ENCODE results near the gene AMOTL2. TPM values are rescaled to one million over a fixed set of nuclear protein-coding genes. Genes with fewer than 3 reads are reported as not detected.

AMOTL2 gene
- total RNA-seq, 1 experiment from 2014 or later: 30.9 TPM

- Histone ChIP-seq H4K91ac (ENCODE audit: insufficient read length, low read depth, low read length) (no peak overlapping the region), H2BK15ac (ENCODE audit: low read depth, low read length) (no peak overlapping the region), H4K8ac (replicated peaks; ENCODE audit: insufficient read length, low read depth, low read length) (no peak overlapping the region), H2BK5ac (ENCODE audit: insufficient read length, low read length) (no peak overlapping the region), H2BK12ac (ENCODE audit: insufficient read length, low read depth, low read length) (no peak overlapping the region), H2AK5ac (ENCODE audit: insufficient read length, low read length) (no peak overlapping the region), H2BK20ac (ENCODE audit: low read depth, low read length, poor library complexity, severe bottlenecking) (no peak overlapping the region), H3K9me3 (ENCODE audit: control insufficient read depth, low read depth, low read length) (no peaks in the 10 kb centered on the region), H3K4ac (ENCODE audit: low read depth, low read length) (no peak overlapping the region), H3K4me1 (ENCODE audit: insufficient read depth, low read length) (peaks cover 23% of the 10 kb centered on the region; the same call in 1 of the 2 replicates), H3K4me2 (ENCODE audit: insufficient read depth, insufficient read length, low read length) (no peak overlapping the region), H4K5ac (ENCODE audit: insufficient read length, low read depth, low read length) (no peak overlapping the region), H3T11ph (ENCODE audit: low read length) (no peak overlapping the region), H3K18ac (ENCODE audit: insufficient read length, low read depth, low read length) (no peak overlapping the region), H4K20me1 (ENCODE audit: control insufficient read depth, insufficient read depth, insufficient read length) (no peaks in the 10 kb centered on the region), H2BK120ac (ENCODE audit: low read depth, low read length, poor library complexity, severe bottlenecking) (no peak overlapping the region), H3K56ac (ENCODE audit: insufficient read length, low read depth, low read length) (no peak overlapping the region), H3K27me3 (ENCODE audit: insufficient read depth, low read length) (no peaks in the 10 kb centered on the region), H3K23me2 (ENCODE audit: insufficient read length, low read depth, low read length, poor library complexity, severe bottlenecking) (no peaks in the 10 kb centered on the region), H3K27ac (ENCODE audit: insufficient read length, low read depth, low read length) (no peak overlapping the region), H2AFZ (ENCODE audit: low read length) (no peak overlapping the region), H3K9ac (ENCODE audit: extremely low read depth, insufficient read length, low read length) (no peak overlapping the region), H3K79me1 (ENCODE audit: insufficient read depth, low read depth, low read length, poor library complexity, severe bottlenecking) (no peaks in the 10 kb centered on the region), H3K14ac (ENCODE audit: insufficient read depth, low read length) (no peak overlapping the region), H3K23ac (ENCODE audit: insufficient read length, low read depth, low read length) (no peak overlapping the region), H3K79me2 (ENCODE audit: insufficient read depth, low read length) (no peaks in the 10 kb centered on the region)
- TF ChIP-seq, protein P1, sequence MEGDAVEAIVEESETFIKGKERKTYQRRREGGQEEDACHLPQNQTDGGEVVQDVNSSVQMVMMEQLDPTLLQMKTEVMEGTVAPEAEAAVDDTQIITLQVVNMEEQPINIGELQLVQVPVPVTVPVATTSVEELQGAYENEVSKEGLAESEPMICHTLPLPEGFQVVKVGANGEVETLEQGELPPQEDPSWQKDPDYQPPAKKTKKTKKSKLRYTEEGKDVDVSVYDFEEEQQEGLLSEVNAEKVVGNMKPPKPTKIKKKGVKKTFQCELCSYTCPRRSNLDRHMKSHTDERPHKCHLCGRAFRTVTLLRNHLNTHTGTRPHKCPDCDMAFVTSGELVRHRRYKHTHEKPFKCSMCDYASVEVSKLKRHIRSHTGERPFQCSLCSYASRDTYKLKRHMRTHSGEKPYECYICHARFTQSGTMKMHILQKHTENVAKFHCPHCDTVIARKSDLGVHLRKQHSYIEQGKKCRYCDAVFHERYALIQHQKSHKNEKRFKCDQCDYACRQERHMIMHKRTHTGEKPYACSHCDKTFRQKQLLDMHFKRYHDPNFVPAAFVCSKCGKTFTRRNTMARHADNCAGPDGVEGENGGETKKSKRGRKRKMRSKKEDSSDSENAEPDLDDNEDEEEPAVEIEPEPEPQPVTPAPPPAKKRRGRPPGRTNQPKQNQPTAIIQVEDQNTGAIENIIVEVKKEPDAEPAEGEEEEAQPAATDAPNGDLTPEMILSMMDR (conservative IDR thresholded peaks at IDR 0.05): no peak
- no peak overlapping the region for H3K27ac Mint-ChIP-seq
- no peak for DNase-seq
- WGBS (ENCODE audit: extremely low coverage, insufficient read length, low lambda C conversion rate): no CpG with 5 or more reads among the region's 33 CpGs
- no peak overlapping the region for H3K4me3 Mint-ChIP-seq
- H3K27me3 Mint-ChIP-seq (ENCODE audit: low read depth): no peaks in the 10 kb centered on the region; the same call in 1 of the 2 replicates
- peaks cover 72 to 90% (median 87%) of the 10 kb centered on the region in 3 experiments for H3K36me3 Mint-ChIP-seq (ENCODE audit: insufficient read depth in 1 of 3, low read depth in 3 of 3)
- no peaks in the 10 kb centered on the region for H3K9me3 Mint-ChIP-seq
- peaks cover 56 to 57% of the 10 kb centered on the region in 2 experiments for H3K4me1 Mint-ChIP-seq
Observed at GRCh38 chr3:134361162-134361835, 12.9 kb downstream of the AMOTL2 start.

Measured in H9 (cell line).